K562 treated with DMSO at 1 percent for 48 hours (cell line): Measurements from ENCODE around the gene RSAD1. TPM values are rescaled to one million over a fixed set of nuclear protein-coding genes. Genes with fewer than 3 reads are reported as not detected.

Experiments
- total RNA-seq: library from RNA; unstranded; fragments of 300-600 nt; gene quantifications from 2 replicates; pipeline ENCODE4 v1.2.3, GENCODE V29; 2022; ENCODE audit warnings: low replicate concordance; ENCODE audit errors: extremely low read depth

Gene RSAD1
- not detected in 2 replicates for total RNA-seq

DNA sequence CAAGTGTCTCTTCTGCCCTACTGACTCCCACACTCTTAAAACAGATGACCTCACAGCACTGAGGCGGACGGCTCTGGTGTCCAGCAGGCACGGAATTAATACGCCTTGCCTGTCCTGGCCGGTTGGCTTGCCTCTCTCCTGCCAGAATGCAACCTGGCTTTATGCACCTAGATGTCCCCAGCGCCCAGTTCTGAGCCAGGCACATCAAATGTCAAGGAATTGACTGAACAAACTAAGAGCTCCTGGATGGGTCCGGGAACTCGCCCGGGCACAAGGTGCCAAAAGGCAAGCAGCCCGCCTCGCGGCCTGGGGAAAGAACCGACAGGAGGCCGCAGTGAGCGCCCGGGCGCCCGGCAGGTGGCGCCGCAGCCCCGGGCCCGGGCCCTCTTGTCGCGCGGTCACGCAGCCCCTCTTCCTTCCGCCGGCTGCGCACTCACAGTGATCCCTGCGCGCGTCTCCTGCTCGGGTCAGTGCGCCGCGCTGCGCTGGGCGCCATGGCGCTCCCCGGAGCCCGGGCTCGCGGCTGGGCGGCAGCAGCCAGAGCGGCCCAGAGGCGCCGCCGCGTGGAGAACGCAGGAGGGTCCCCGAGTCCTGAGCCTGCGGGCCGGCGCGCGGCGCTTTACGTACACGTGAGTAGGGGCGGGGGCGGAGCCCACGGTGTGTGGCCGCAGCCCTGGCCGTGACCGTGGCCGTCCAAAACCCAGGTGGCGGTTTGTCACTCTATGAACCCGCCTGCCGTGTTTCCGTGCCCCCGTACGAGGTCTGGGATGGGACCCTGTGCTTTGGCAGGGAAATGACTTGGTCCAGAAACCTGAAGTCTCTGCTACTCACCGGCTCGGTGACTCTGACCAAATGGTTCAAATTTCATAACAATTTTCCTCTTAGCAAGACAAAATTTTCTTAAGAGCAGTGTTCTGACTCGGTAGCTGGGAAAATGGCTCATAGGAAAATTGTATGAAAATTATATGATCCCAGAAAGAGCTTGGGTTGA, at the start of gene RSAD1:
Gene RSAD1, plus strand, starts transcription at position 470 of the 991 bp plus-strand sequence. Its CDS starts 25 bp downstream, at position 495.

DNA sequence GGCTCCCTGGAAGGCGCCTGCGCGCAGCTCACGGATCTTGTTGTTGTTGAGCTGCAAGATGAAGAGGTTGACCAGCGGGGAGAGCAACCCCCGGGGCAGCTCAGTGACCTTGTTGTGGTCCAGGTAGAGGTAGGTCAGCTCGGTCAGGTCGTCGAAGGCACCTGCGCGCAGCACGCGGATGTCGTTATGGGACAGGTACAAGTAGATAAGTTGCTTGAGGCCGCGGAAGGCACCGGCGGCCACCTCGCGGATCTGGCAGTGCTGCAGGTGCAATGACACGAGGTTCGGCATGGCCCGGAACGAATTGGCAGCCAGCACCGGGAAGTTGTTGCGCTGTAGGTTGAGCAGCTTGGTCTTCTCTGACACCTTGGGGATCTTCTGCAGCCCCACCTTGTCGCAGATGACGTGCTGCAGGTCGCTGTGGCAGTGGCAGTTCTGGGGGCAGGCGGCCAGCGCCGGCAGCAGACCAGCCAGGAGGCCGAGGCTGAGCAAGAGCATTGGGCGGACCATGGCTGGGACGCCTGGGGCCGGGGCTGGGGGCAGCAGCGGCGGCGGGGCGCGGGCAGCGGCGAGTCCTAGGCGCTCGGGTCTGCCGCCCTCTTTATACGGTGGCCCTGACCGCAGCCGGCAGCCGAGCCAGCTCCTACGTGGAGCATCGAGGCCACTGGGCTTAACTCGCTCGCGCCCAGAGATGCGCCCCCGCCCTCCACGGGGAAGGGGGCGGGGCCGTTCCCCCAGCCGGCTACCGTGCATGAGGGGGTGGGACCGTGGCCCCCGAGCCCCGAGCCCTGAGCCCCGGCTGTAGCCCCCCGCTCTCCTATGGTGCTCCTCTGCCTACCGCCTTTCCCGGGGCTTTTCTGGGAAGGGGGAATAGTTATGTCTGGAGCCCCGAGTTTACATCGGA, 10.1 kb upstream of the RSAD1 start, which contains the start of gene CHAD:
Gene CHAD, minus strand, starts transcription at position 577 of the 904 bp plus-strand sequence. Its CDS starts 67 bp downstream, at position 510.

DNA sequence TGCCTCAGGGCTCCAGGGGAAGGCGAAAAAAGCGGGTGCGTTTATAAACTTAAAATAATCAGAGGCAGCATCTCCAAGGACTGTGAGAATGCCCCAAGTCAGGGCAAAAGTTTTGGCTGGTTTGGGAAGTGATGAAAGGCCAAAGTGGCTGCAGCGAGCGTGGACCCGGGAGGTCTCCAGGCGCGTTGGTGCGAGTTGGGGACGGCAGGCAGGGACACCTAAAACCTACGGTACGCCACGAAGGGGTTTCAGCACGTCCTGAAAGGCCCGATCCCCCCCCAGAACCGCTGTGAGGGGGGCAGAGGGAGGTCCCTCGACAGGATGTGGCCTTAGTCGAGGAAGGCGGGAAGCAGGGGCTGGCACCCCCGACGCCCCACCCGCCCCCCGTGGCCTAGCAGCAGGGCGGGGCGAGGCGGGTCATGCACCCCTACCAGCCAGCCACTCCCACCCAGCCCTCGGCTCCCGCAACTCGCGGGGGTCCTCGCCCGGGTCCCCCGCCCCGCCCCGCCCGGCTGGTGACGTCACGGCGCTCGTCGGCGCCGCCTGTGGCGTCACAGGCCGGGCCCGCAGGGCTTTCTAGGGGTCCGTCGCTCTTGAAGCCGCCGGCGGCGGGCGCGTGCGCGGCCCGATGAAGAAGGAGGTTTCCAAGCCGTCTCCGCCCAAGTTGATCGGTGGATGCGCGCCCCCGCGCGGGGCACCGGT, 29.4 kb downstream of the RSAD1 start, which contains the start of gene MYCBPAP:
Gene MYCBPAP, plus strand, starts transcription at position 569 of the 702 bp plus-strand sequence. CDS start 236 bp downstream, outside the sequence.

DNA sequence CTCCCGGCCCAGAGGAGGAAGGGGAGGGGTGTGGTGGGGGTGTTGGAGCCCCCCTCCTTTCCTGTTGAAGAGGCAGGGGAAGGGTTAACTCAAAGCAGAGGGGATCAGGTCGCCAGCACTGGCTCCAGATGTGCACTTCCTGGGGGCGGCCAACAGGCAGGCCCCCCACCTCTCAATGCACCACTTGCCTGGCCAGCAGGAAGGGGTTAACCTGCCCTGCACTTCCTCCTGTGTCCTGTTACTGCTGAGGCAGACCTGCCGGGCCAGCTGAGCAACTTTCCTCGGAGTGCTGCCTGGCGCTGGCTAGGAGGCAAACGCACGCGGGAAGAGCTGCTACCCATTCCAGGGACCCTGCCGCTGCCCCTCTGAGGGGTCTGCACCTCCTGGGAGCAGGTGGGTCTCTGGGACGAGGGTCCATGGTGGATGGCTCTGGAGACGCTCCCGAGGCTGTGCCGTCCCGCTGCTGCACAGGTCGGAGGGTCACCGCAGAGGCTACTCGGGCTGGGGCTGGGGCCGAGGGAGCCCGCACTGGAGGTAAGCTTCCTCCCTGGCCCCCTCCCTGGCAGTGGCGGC, 53.9 kb downstream of the RSAD1 start, which contains the start of gene EPN3:
Gene EPN3, plus strand, starts transcription at position 284 of the 573 bp plus-strand sequence. CDS start 3,822 bp downstream, outside the sequence.

Other genes starting within 250 kb of the RSAD1 start
- gene TMEM92, start 204.4 kb upstream of the RSAD1 start, total RNA-seq = not detected in 2 replicates
- not detected in 2 replicates for gene XYLT2, start 132.7 kb upstream of the RSAD1 start, total RNA-seq
- not detected in 2 replicates for gene MRPL27, start 105.7 kb upstream of the RSAD1 start, total RNA-seq
- gene EME1, start 105.6 kb upstream of the RSAD1 start, total RNA-seq = not detected in 2 replicates
- not detected in 2 replicates for gene LRRC59, start 81.3 kb upstream of the RSAD1 start, total RNA-seq
- not detected in 2 replicates for gene ACSF2, start 52.6 kb upstream of the RSAD1 start, total RNA-seq
- not detected in 2 replicates for gene CHAD, start 10.0 kb upstream of the RSAD1 start, total RNA-seq
- not detected in 2 replicates for gene MYCBPAP, start 29.6 kb downstream of the RSAD1 start, total RNA-seq
- gene EPN3, start 53.9 kb downstream of the RSAD1 start, total RNA-seq = not detected in 2 replicates
- not detected in 2 replicates for gene SPATA20, start 68.3 kb downstream of the RSAD1 start, total RNA-seq
- not detected in 2 replicates for gene CACNA1G, start 81.9 kb downstream of the RSAD1 start, total RNA-seq
- gene ABCC3, start 156.0 kb downstream of the RSAD1 start, total RNA-seq = not detected in 2 replicates
- gene ANKRD40, start 229.1 kb downstream of the RSAD1 start, total RNA-seq = not detected in 2 replicates
- gene LUC7L3, start 240.7 kb downstream of the RSAD1 start, total RNA-seq = not detected in 2 replicates